ENCODE results near the gene IL32. TPM values are rescaled to one million over a fixed set of nuclear protein-coding genes. Genes with fewer than 3 reads are reported as not detected.
A peak's percentile ranks its signal among the peaks of the same experiment; 100 is the strongest.

The IL32 gene
- total RNA-seq, 6 donors from 2014 or later: 31.4 to 220 (median 116) TPM

- Histone ChIP-seq H3K4me1 (peaks cover 39 to 75% (median 59%) of the 10 kb centered on the region in 4 donors), H3K36me3 (peaks cover 3 to 23% (median 20%) of the 10 kb centered on the region in 4 donors), H3K4me3 (no peak overlapping the region), H3K9me3 (no peaks in the 10 kb centered on the region), H3K27ac (no peak overlapping the region), H3K27me3 (peaks cover 0 to 12% (median 5%) of the 10 kb centered on the region in 4 donors)
- ATAC-seq (ENCODE audit: low FRiP score in 2 of 2) (no peak), DNase-seq (no peak)
- TF ChIP-seq POLR2AphosphoS5 (IDR thresholded peaks at IDR 0.05) (no peak), CTCF (IDR thresholded peaks at IDR 0.05) (no peak), EP300 (IDR thresholded peaks at IDR 0.05) (no peak), POLR2A (IDR thresholded peaks at IDR 0.05) (no peak)
- WGBS, 2 donors: 95 to 96% methylated on average over 17 to 18 of the region's 18 CpGs
These were observed 40.1 kb upstream of the IL32 start for GRCh38 chr16:3025032-3026002.

GRCh38 chr16:3026003-3026378 is 39.4 kb upstream of the IL32 start:
- DNase-seq (no peak), ATAC-seq (ENCODE audit: low FRiP score in 2 of 2) (no peak)
- H3K4me3 ChIP-seq: no peak overlapping the region
- H3K36me3 ChIP-seq: peaks cover 3 to 23% (median 20%) of the 10 kb centered on the region in 4 donors
- TF ChIP-seq EP300 (IDR thresholded peaks at IDR 0.05) (no peak), CTCF (IDR thresholded peaks at IDR 0.05) (no peak), POLR2A (IDR thresholded peaks at IDR 0.05) (no peak), POLR2AphosphoS5 (IDR thresholded peaks at IDR 0.05) (no peak)
- no peak overlapping the region for H3K27ac ChIP-seq
- no peaks in the 10 kb centered on the region for H3K9me3 ChIP-seq
- 90 to 95% methylated on average over 8 of the region's 8 CpGs for WGBS, 2 donors
- peaks cover 0 to 15% (median 6%) of the 10 kb centered on the region in 4 donors for H3K27me3 ChIP-seq
- H3K4me1 ChIP-seq: peaks cover 39 to 69% (median 54%) of the 10 kb centered on the region in 4 donors

- peak in 1 of 2 donors; percentile 77 for DNase-seq
- Histone ChIP-seq H3K27me3 (peaks cover 0 to 15% (median 8%) of the 10 kb centered on the region in 4 donors), H3K4me1 (peaks cover 34 to 60% (median 50%) of the 10 kb centered on the region in 4 donors), H3K9me3 (no peaks in the 10 kb centered on the region), H3K4me3 (no peak overlapping the region), H3K36me3 (peaks cover 3 to 22% (median 19%) of the 10 kb centered on the region in 4 donors), H3K27ac (no peak overlapping the region)
- TF ChIP-seq EP300 (IDR thresholded peaks at IDR 0.05) (no peak), POLR2AphosphoS5 (IDR thresholded peaks at IDR 0.05) (no peak), CTCF (IDR thresholded peaks at IDR 0.05) (no peak), POLR2A (IDR thresholded peaks at IDR 0.05) (no peak)
- ATAC-seq (ENCODE audit: low FRiP score in 2 of 2): no peak
- 94 to 96% methylated on average over 18 to 23 of the region's 24 CpGs for WGBS, 2 donors
These were observed 38.6 kb upstream of the IL32 start for GRCh38 chr16:3026609-3027488.

GRCh38 chr16:3027489-3027795 is 38.0 kb upstream of the IL32 start:
- ATAC-seq (ENCODE audit: low FRiP score in 2 of 2) (no peak), DNase-seq (no peak)
- H3K4me3 ChIP-seq: no peak overlapping the region
- peaks cover 0 to 15% (median 8%) of the 10 kb centered on the region in 4 donors for H3K27me3 ChIP-seq
- H3K4me1 ChIP-seq: peaks cover 29 to 54% (median 44%) of the 10 kb centered on the region in 4 donors
- no peak for TF ChIP-seq EP300 (IDR thresholded peaks at IDR 0.05)
- TF ChIP-seq CTCF (IDR thresholded peaks at IDR 0.05): no peak
- TF ChIP-seq POLR2AphosphoS5 (IDR thresholded peaks at IDR 0.05): no peak
- TF ChIP-seq POLR2A (IDR thresholded peaks at IDR 0.05): no peak
- peaks cover 3 to 22% (median 18%) of the 10 kb centered on the region in 4 donors for H3K36me3 ChIP-seq
- H3K27ac ChIP-seq: no peak overlapping the region
- 92 to 93% methylated on average over 4 to 8 of the region's 8 CpGs for WGBS, 2 donors
- no peaks in the 10 kb centered on the region for H3K9me3 ChIP-seq
